Uterus (tissue), 4 donors: Measurements from ENCODE around the gene GBE1. TPM values are rescaled to one million over a fixed set of nuclear protein-coding genes. Genes with fewer than 3 reads are reported as not detected.

ENCODE experiments used
- DNase-seq, 2 donors: peaks; one replicate each; pipeline ENCODE4 v3.0.0-alpha.2; 2019 to 2020
- H3K27ac ChIP-seq, 2 donors: fragments of 200-600 bp; sonication (generic); 1 replicate in 1 of 2; 2 replicates in 1 of 2; pipeline ENCODE4 v1.5.1; 2016 to 2018
- H3K27me3 ChIP-seq, 2 donors: fragments of 200-600 bp; sonication (generic); one replicate each; pipeline ENCODE4 v1.5.1; 2018 to 2019; ENCODE audit warnings: control low read depth in 1 of 2
- H3K36me3 ChIP-seq, 2 donors: fragments of 200-600 bp; sonication (generic); one replicate each; pipeline ENCODE4 v1.5.1; 2019; ENCODE audit warnings: control low read depth in 1 of 2
- H3K4me1 ChIP-seq, 2 donors: fragments of 200-600 bp; sonication (generic); one replicate each; pipeline ENCODE4 v1.5.1; 2018 to 2019; ENCODE audit warnings: control low read depth in 1 of 2
- H3K4me3 ChIP-seq, 2 donors: fragments of 200-600 bp; sonication (generic); 1 replicate in 1 of 2; 2 replicates in 1 of 2; pipeline ENCODE4 v1.5.1; 2018 to 2019; ENCODE audit warnings: mild to moderate bottlenecking in 1 of 2
- H3K9me3 ChIP-seq, 2 donors: fragments of 200-600 bp; sonication (generic); one replicate each; pipeline ENCODE4 v1.5.1; 2019; ENCODE audit warnings: control low read depth in 1 of 2
- POLR2A ChIP-seq, 2 donors: fragments of 450-650 bp; IDR thresholded peaks; one replicate each; pipeline ENCODE4 v1.6.1; 2016; ENCODE audit warnings: antibody characterized with exemption in 2 of 2, mild to moderate bottlenecking in 1 of 2, moderate library complexity in 1 of 2
- intact Hi-C: fragments of 100-400 bp; cut with DNase I; formaldehyde crosslinking; loops from one replicate; pipeline ENCODE4 v1.15.1; 2023; ENCODE audit warnings: low total_unique reads
- total RNA-seq, 4 donors: library from RNA; depleted of rRNA in 3 of 4; stranded (reverse); fragments of >200 nt in 3 of 4; gene quantifications; one replicate each; pipeline versions ENCODE4 v1.1.0 to v1.2.4, GENCODE V29; 2014 to 2023
- TF ChIP-seq, protein P1 (sequence below), 4 experiments: fragments of 200-600 bp in 2 of 4; fragments of 450-650 bp in 2 of 4; sonication (generic) in 2 of 4; IDR thresholded peaks; one replicate each; pipeline ENCODE4 v1.5.1; 2016 to 2019; ENCODE audit warnings: antibody characterized with exemption in 4 of 4, mild to moderate bottlenecking in 2 of 4, moderate library complexity in 1 of 4
- donor health status: DM: yes; HTN: yes; CAD: no.

The GBE1 gene
- total RNA-seq, 4 donors from 2014 or later: 9.2 to 33.8 (median 24.9) TPM

- H3K27ac ChIP-seq: no peak overlapping the region
- no peak overlapping the region for H3K4me3 ChIP-seq
- H3K4me1 ChIP-seq: no peaks in the 10 kb centered on the region
- H3K36me3 ChIP-seq: no peaks in the 10 kb centered on the region
- DNase-seq: no peak
- no peaks in the 10 kb centered on the region for H3K27me3 ChIP-seq
- intact Hi-C loops: no loop called here
- TF ChIP-seq, protein P1, sequence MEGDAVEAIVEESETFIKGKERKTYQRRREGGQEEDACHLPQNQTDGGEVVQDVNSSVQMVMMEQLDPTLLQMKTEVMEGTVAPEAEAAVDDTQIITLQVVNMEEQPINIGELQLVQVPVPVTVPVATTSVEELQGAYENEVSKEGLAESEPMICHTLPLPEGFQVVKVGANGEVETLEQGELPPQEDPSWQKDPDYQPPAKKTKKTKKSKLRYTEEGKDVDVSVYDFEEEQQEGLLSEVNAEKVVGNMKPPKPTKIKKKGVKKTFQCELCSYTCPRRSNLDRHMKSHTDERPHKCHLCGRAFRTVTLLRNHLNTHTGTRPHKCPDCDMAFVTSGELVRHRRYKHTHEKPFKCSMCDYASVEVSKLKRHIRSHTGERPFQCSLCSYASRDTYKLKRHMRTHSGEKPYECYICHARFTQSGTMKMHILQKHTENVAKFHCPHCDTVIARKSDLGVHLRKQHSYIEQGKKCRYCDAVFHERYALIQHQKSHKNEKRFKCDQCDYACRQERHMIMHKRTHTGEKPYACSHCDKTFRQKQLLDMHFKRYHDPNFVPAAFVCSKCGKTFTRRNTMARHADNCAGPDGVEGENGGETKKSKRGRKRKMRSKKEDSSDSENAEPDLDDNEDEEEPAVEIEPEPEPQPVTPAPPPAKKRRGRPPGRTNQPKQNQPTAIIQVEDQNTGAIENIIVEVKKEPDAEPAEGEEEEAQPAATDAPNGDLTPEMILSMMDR (IDR thresholded peaks at IDR 0.05): no peak
- no peak for TF ChIP-seq POLR2A (IDR thresholded peaks at IDR 0.05)
- H3K9me3 ChIP-seq: no peaks in the 10 kb centered on the region
These were observed 140.2 kb downstream of the GBE1 start for GRCh38 chr3:81621277-81621676.

- no peak overlapping the region for H3K27ac ChIP-seq
- intact Hi-C loops: no loop called here
- H3K4me1 ChIP-seq: no peaks in the 10 kb centered on the region
- DNase-seq: no peak
- no peak overlapping the region for H3K4me3 ChIP-seq
- H3K36me3 ChIP-seq: no peaks in the 10 kb centered on the region
- no peak for TF ChIP-seq POLR2A (IDR thresholded peaks at IDR 0.05)
- TF ChIP-seq, protein P1 (IDR thresholded peaks at IDR 0.05): no peak
- H3K27me3 ChIP-seq: no peaks in the 10 kb centered on the region
- no peaks in the 10 kb centered on the region for H3K9me3 ChIP-seq
These were observed 140.6 kb downstream of the GBE1 start for GRCh38 chr3:81620849-81621248.

DNA sequence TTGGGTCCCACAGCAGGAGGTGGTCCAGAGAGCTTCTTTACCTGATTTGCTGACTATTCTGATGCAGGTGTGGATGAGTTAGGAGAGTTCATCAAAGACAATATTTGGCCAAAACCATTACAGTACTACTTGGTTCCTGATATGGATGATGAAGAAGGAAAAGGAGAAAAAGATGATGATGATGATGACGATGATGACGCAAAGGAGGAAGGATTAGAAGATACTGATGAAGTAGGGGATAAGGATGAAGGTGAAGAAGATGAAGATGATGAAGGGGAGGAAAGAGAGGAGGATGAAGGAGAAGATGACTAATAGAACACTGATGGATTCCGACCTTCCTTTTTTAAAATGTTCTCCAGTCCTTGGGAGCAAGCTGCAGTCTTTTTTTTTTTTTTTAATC, 148.7 kb downstream of the GBE1 start:
- Histone ChIP-seq H3K4me1 (no peaks in the 10 kb centered on the region), H3K27me3 (no peaks in the 10 kb centered on the region), H3K36me3 (no peaks in the 10 kb centered on the region), H3K9me3 (no peaks in the 10 kb centered on the region), H3K27ac (no peak overlapping the region), H3K4me3 (no peak overlapping the region)
- no peak for DNase-seq
- TF ChIP-seq, protein P1 (IDR thresholded peaks at IDR 0.05): no peak
- TF ChIP-seq POLR2A (IDR thresholded peaks at IDR 0.05): no peak
- intact Hi-C loops: no loop called here

DNA sequence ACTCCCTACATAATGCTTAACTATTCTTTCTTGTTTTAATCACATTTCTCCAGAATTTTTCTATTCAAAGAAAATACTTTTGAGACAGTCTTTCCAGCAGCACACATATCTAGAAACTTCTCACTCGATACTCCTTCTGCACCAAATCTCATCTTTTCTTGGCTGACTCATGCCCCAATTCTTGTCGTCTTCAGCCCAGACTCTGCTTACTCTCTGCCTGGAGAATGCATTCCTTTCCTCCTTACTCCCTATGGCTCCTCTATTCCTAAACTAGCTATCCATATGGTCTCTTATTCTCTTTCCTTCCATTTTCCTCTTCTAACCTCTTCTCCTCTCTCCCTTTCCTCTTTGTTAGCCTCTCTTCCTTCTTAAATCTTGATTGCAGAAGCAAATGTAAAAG, 158.7 kb downstream of the GBE1 start:
- no peak for TF ChIP-seq POLR2A (IDR thresholded peaks at IDR 0.05)
- TF ChIP-seq, protein P1 (IDR thresholded peaks at IDR 0.05): no peak

DNA sequence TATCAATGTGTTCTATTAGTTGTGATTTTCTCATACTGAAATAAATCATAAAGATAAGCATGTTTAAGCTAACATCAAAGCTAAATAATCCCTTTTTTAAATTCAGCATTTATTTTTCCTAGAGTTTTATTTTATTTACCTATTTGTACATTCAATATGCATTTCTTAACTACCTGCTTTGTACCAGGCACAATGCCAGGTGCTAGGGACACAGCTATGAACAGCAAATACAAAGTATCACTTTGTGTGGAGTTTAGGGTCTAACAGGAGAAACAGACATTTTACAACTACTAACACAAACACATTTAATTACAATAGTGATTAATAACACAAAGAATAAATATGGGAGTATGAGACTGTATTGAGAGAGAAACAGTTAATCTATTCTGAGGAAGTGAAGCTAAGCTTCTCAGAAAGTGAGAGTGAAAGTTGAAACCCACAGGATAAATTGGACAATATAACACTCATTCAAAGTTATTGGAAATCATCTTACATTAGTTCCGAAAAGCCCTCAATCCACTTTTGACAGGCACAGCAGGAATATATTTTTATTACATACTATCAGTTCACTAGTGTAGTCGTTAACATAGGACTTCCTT, 159.6 kb downstream of the GBE1 start:
- TF ChIP-seq POLR2A (IDR thresholded peaks at IDR 0.05): no peak
- TF ChIP-seq, protein P1 (IDR thresholded peaks at IDR 0.05): no peak
- Histone ChIP-seq H3K4me1 (no peaks in the 10 kb centered on the region), H3K9me3 (no peaks in the 10 kb centered on the region), H3K27ac (no peak overlapping the region), H3K27me3 (no peaks in the 10 kb centered on the region), H3K36me3 (no peaks in the 10 kb centered on the region), H3K4me3 (no peak overlapping the region)
- DNase-seq: no peak
- intact Hi-C loops: no loop called here

More for the DNA sequence above, 158.7 kb downstream of the GBE1 start:
- H3K36me3 ChIP-seq: no peaks in the 10 kb centered on the region
- H3K27me3 ChIP-seq: no peaks in the 10 kb centered on the region
- intact Hi-C loops: no loop called here
- H3K9me3 ChIP-seq: no peaks in the 10 kb centered on the region
- no peak for DNase-seq
- no peaks in the 10 kb centered on the region for H3K4me1 ChIP-seq
- no peak overlapping the region for H3K4me3 ChIP-seq
- H3K27ac ChIP-seq: no peak overlapping the region
